ENCODE measurements around the gene CALML3. TPM values are rescaled to one million over a fixed set of nuclear protein-coding genes. Genes with fewer than 3 reads are reported as not detected.

The CALML3 gene
- total and polyA plus RNA-seq, 8 donors: 0.46 to 64.6 TPM; not detected in 6

- Histone ChIP-seq H3K27ac (peak overlapping the region; percentile 87 to 97 (median 91)), H3K36me3 (no peaks in the 10 kb centered on the region), H3K4me3 (no peak overlapping the region), H3K4me1 (peaks cover 47 to 65% (median 52%) of the 10 kb centered on the region in 4 donors), H3K27me3 (no peaks in the 10 kb centered on the region), H3K9me3 (peaks cover 0 to 10% (median 0%) of the 10 kb centered on the region in 4 donors)
- peak; percentile 65 to 80 for DNase-seq
- 22 to 48% (median 38%) methylated on average over 19 to 23 of the region's 23 CpGs for WGBS, 5 donors
- TF ChIP-seq POLR2AphosphoS5 (IDR thresholded peaks at IDR 0.05): peak in 2 of 3 donors; percentile 52 to 81
- TF ChIP-seq POLR2A (IDR thresholded peaks at IDR 0.05): no peak
- intact Hi-C loops (cut with DNase I; ENCODE audit: low total_unique reads): no loop called here
These were observed 21.3 kb downstream of the CALML3 start for GRCh38 chr10:5545778-5546710.

- peak; percentile 82 to 85 for DNase-seq
- Histone ChIP-seq H3K27me3 (no peaks in the 10 kb centered on the region), H3K4me1 (peaks cover 47 to 73% (median 60%) of the 10 kb centered on the region in 4 donors), H3K36me3 (no peaks in the 10 kb centered on the region), H3K4me3 (peak overlapping the region in 1 of 4 donors; percentile 26), H3K9me3 (peaks cover 0 to 9% (median 0%) of the 10 kb centered on the region in 4 donors), H3K27ac (peak overlapping the region; percentile 87 to 97 (median 91))
- WGBS, 5 donors: 31 to 56% (median 48%) methylated on average over 5 to 7 of the region's 7 CpGs
- intact Hi-C loops (cut with DNase I; ENCODE audit: low total_unique reads): no loop called here
- TF ChIP-seq CTCF (IDR thresholded peaks at IDR 0.05) (no peak), POLR2A (IDR thresholded peaks at IDR 0.05) (peak in 1 of 4 donors; percentile 6), POLR2AphosphoS5 (IDR thresholded peaks at IDR 0.05) (peak; percentile 32 to 91 (median 87)), EP300 (IDR thresholded peaks at IDR 0.05) (no peak)
These were observed 22.3 kb downstream of the CALML3 start for GRCh38 chr10:5546891-5547680.

GRCh38 chr10:5547681-5547930, 22.8 kb downstream of the CALML3 start:
- 4 to 23% (median 12%) methylated on average over 4 of the region's 4 CpGs for WGBS, 5 donors
- peak overlapping the region in 3 of 4 donors; percentile 4 to 26 (median 15) for H3K4me3 ChIP-seq
- peaks cover 0 to 4% (median 0%) of the 10 kb centered on the region in 4 donors for H3K9me3 ChIP-seq
- no peak for DNase-seq
- intact Hi-C loops (cut with DNase I; ENCODE audit: low total_unique reads): no loop called here
- TF ChIP-seq POLR2A (IDR thresholded peaks at IDR 0.05) (no peak), POLR2AphosphoS5 (IDR thresholded peaks at IDR 0.05) (no peak), EP300 (IDR thresholded peaks at IDR 0.05) (no peak), CTCF (IDR thresholded peaks at IDR 0.05) (no peak)
- H3K27me3 ChIP-seq: no peaks in the 10 kb centered on the region
- no peaks in the 10 kb centered on the region for H3K36me3 ChIP-seq
- peaks cover 47 to 79% (median 64%) of the 10 kb centered on the region in 4 donors for H3K4me1 ChIP-seq
- H3K27ac ChIP-seq: peak overlapping the region; percentile 87 to 97 (median 91)

GRCh38 chr10:5547931-5548660, 23.3 kb downstream of the CALML3 start:
- intact Hi-C loops (cut with DNase I; ENCODE audit: low total_unique reads): no loop called here
- peaks cover 47 to 82% (median 66%) of the 10 kb centered on the region in 4 donors for H3K4me1 ChIP-seq
- no peaks in the 10 kb centered on the region for H3K9me3 ChIP-seq
- 17 to 35% (median 26%) methylated on average over 16 of the region's 16 CpGs for WGBS, 5 donors
- TF ChIP-seq EP300 (IDR thresholded peaks at IDR 0.05) (no peak), POLR2AphosphoS5 (IDR thresholded peaks at IDR 0.05) (peak in 2 of 3 donors; percentile 61 to 62), POLR2A (IDR thresholded peaks at IDR 0.05) (no peak)
- peak overlapping the region in 3 of 4 donors; percentile 4 to 26 (median 15) for H3K4me3 ChIP-seq
- H3K36me3 ChIP-seq: no peaks in the 10 kb centered on the region
- H3K27ac ChIP-seq: peak overlapping the region; percentile 87 to 97 (median 91)
- no peaks in the 10 kb centered on the region for H3K27me3 ChIP-seq
- peak; percentile 76 to 91 for DNase-seq

Measured in stomach (tissue), 9 donors.